Activated naive CD4-positive, alpha-beta T cell treated with anti-CD3 and anti-CD28 coated beads for 36 hours (primary cell): ENCODE results near the gene MLLT3. TPM values are rescaled to one million over a fixed set of nuclear protein-coding genes. Genes with fewer than 3 reads are reported as not detected.

Experiments
- CTCF ChIA-PET: fragments of 350-600 bp; sonication (Branson Sonifier 250); formaldehyde crosslinking; loops from one replicate; lab custom pipeline; 2021; ENCODE audit warnings: antibody characterized with exemption; lab: Charles Lee
- DNase-seq: peaks from one replicate; pipeline ENCODE4 v3.0.0-alpha.2; 2020
- H3K27ac Mint-ChIP-seq: one replicate; pipeline ENCODE4 v1.8.0; 2021; ENCODE audit warnings: mild to moderate bottlenecking, mixed read lengths
- H3K27me3 Mint-ChIP-seq: one replicate; pipeline ENCODE4 v1.8.0; 2021; ENCODE audit warnings: low read depth, mixed read lengths
- H3K36me3 Mint-ChIP-seq: one replicate; pipeline ENCODE4 v1.8.0; 2021; ENCODE audit warnings: low read depth, mixed read lengths
- H3K4me1 Mint-ChIP-seq: one replicate; pipeline ENCODE4 v1.8.0; 2021; ENCODE audit warnings: low read depth, mixed read lengths
- H3K4me3 Mint-ChIP-seq: one replicate; pipeline ENCODE4 v1.8.0; 2021; ENCODE audit warnings: mild to moderate bottlenecking, moderate library complexity, mixed read lengths
- H3K9me3 Mint-ChIP-seq: one replicate; pipeline ENCODE4 v1.8.0; 2021; ENCODE audit warnings: mixed read lengths
- intact Hi-C: fragments of 100-400 bp; cut with micrococcal nuclease; formaldehyde crosslinking; loops from one replicate; pipeline ENCODE4 v1.15.1; 2023
- total RNA-seq, 2 experiments: library from RNA; stranded (reverse); gene quantifications; one replicate each; pipeline ENCODE4 v1.2.3, GENCODE V29; 2021

Gene MLLT3
- total RNA-seq, 2 experiments from 2014 or later: 44.3 to 51.4 TPM

DNA sequence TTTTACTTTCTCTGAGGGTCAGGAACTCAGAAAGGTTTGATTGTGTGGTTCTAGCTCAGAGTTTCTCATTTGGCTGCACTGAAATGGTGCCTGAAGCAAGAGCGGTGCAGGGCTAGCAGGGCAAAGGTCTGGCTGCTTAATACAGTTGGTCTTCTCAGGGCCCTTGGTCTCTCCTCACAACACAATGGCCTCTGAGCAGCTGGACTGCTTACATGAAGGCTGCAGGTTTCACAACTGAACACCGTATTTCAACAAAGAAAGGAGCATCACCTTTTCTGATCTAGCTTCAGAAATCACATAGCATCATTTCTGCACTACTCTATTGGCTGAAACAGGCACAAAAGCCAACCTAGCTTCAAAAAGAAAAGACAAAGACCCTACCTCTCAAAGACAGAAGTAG lies 122.2 kb downstream of the MLLT3 start:
- no peak for DNase-seq
- Mint-ChIP-seq H3K4me3 (no peak overlapping the region), H3K27ac (no peak overlapping the region), H3K4me1 (peaks cover 56% of the 10 kb centered on the region), H3K36me3 (peaks cover 6% of the 10 kb centered on the region), H3K9me3 (no peaks in the 10 kb centered on the region), H3K27me3 (no peaks in the 10 kb centered on the region)
- CTCF ChIA-PET: interaction anchor here (0.5 to 1.2 kb wide), 4 partner anchors 10 to 27 kb away, joined by 3 to 4 read pairs (median 3); no protein-coding TSS in a partner anchor
- intact Hi-C loops: loop anchor here (10.0 kb wide), 1 partner anchor 535 kb away; the partner anchor contains the start of gene HACD4

DNA sequence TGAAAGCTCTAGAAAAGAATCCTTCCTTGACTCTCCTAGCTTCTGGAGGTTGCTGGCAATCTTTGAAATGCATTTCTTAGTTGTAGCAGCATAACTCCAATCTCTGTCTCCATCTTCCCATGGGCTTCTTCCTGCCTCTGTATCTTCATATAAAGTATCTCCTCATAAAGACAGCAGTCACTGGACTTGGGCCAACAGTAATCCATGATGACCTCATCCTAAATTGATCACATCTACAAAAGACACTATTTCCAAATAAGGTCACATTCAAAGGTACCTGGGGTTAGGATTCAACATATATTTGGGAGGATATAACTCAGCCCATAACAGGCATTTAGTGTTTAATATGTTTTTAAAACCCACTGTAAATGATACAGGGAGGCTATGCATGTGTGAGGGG lies 123.3 kb downstream of the MLLT3 start:
- no peak for DNase-seq
- peaks cover 6% of the 10 kb centered on the region for H3K36me3 Mint-ChIP-seq
- CTCF ChIA-PET: no interaction called here
- no peaks in the 10 kb centered on the region for H3K9me3 Mint-ChIP-seq
- intact Hi-C loops: no loop called here
- no peak overlapping the region for H3K27ac Mint-ChIP-seq
- H3K27me3 Mint-ChIP-seq: no peaks in the 10 kb centered on the region
- peaks cover 50% of the 10 kb centered on the region for H3K4me1 Mint-ChIP-seq
- H3K4me3 Mint-ChIP-seq: no peak overlapping the region

DNA sequence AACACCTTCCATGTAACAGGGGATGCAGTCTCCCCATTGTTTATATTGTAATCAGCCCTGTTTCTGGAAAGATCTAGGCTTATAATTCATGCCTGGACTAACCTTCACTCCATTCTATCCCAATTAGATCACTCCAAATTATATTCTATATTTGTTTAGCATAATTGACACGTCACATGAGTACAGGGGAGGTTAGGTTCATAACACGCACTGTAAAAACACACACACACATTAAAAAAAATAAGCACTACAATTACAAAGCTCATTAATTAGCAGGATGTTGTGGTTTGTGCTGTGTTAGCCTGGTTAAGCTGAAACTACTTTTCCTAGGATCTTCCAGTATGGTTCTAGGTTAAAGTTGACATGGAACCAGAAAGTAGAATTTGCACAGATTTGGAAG lies 126.0 kb downstream of the MLLT3 start:
- CTCF ChIA-PET: no interaction called here
- H3K36me3 Mint-ChIP-seq: peaks cover 6% of the 10 kb centered on the region
- H3K27me3 Mint-ChIP-seq: no peaks in the 10 kb centered on the region
- H3K27ac Mint-ChIP-seq: no peak overlapping the region
- intact Hi-C loops: no loop called here
- no peak for DNase-seq
- H3K4me1 Mint-ChIP-seq: peaks cover 52% of the 10 kb centered on the region
- H3K9me3 Mint-ChIP-seq: no peaks in the 10 kb centered on the region
- H3K4me3 Mint-ChIP-seq: no peak overlapping the region

DNA sequence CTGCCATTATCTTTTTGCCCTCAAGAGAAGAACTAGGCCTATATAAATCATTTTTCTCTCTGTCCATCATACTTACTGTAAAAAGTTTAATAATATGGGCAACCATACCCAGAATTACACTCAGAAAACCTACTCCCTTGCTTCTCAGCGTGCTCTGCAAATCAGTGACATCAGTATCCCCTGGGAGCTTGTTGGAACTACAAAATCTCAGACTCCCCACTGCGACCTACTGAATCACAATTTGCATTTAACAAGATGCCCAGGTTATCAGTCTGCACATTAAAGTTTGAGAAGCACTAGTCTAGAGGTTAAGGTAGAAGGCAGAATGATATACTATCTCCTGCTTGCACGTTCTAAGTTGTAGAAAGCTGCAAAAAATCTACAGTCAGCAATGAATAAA lies 127.2 kb downstream of the MLLT3 start:
- Mint-ChIP-seq H3K36me3 (peaks cover 6% of the 10 kb centered on the region), H3K4me1 (peaks cover 50% of the 10 kb centered on the region), H3K27ac (no peak overlapping the region), H3K9me3 (no peaks in the 10 kb centered on the region), H3K27me3 (no peaks in the 10 kb centered on the region), H3K4me3 (no peak overlapping the region)
- intact Hi-C loops: no loop called here
- DNase-seq: no peak
- CTCF ChIA-PET: no interaction called here

DNA sequence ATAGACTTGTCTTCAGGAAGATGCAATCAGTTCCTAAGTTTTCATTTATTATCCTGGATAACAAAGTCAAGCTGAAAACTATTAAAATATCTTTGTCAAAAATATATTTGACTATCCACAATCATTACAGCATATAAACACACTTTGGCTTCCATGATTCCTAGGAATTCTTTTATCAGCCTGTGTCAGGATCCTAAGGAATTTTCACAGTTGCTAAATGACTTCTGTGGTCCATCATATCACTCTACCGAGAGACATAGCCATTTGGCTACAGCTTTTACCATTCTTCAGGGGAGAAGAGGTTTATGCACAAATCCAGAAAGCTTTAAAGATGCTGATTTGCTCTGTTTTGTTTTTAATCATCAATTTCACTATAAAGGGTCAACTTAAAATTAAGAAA lies 128.3 kb downstream of the MLLT3 start:
- Mint-ChIP-seq H3K4me1 (peaks cover 54% of the 10 kb centered on the region), H3K4me3 (no peak overlapping the region), H3K9me3 (no peaks in the 10 kb centered on the region), H3K36me3 (peaks cover 6% of the 10 kb centered on the region), H3K27ac (no peak overlapping the region), H3K27me3 (no peaks in the 10 kb centered on the region)
- no peak for DNase-seq
- intact Hi-C loops: no loop called here
- CTCF ChIA-PET: interaction anchor here (0.7 kb wide), 1 partner anchor 70 kb away, joined by 3 read pairs; no protein-coding TSS in a partner anchor

GRCh38 chr9:20492772-20493171 lies 129.5 kb downstream of the MLLT3 start:
- no peaks in the 10 kb centered on the region for H3K27me3 Mint-ChIP-seq
- H3K9me3 Mint-ChIP-seq: no peaks in the 10 kb centered on the region
- DNase-seq: no peak
- intact Hi-C loops: no loop called here
- H3K4me1 Mint-ChIP-seq: peaks cover 58% of the 10 kb centered on the region
- H3K4me3 Mint-ChIP-seq: no peak overlapping the region
- H3K27ac Mint-ChIP-seq: no peak overlapping the region
- CTCF ChIA-PET: interaction anchor here (0.9 kb wide), 1 partner anchor 45 kb away, joined by 3 read pairs; no protein-coding TSS in a partner anchor
- H3K36me3 Mint-ChIP-seq: no peaks in the 10 kb centered on the region

DNA sequence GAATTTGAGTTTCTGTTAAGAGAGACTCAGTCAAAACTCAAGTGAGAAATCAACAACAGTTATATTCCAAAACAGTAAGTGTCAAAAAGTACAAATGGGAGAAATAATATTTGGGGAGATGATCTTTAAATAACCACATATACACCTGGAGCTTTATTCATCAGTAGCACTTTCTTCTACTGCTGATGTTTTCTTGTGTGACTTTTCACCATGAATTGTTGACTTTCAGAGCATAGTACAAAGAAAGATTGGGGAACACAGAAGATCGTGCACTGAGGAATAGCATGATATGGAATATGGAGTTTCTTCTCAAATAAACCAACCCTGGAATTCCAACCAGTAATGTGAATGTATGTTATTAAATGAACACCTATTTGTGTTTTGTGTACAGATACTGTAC lies 130.7 kb downstream of the MLLT3 start:
- Mint-ChIP-seq H3K4me3 (no peak overlapping the region), H3K36me3 (no peaks in the 10 kb centered on the region), H3K27ac (no peak overlapping the region), H3K9me3 (no peaks in the 10 kb centered on the region), H3K4me1 (peaks cover 60% of the 10 kb centered on the region), H3K27me3 (no peaks in the 10 kb centered on the region)
- intact Hi-C loops: no loop called here
- DNase-seq: no peak
- CTCF ChIA-PET: interaction anchor here (0.6 kb wide), 1 partner anchor 25 kb away, joined by 5 read pairs; no protein-coding TSS in a partner anchor

DNA sequence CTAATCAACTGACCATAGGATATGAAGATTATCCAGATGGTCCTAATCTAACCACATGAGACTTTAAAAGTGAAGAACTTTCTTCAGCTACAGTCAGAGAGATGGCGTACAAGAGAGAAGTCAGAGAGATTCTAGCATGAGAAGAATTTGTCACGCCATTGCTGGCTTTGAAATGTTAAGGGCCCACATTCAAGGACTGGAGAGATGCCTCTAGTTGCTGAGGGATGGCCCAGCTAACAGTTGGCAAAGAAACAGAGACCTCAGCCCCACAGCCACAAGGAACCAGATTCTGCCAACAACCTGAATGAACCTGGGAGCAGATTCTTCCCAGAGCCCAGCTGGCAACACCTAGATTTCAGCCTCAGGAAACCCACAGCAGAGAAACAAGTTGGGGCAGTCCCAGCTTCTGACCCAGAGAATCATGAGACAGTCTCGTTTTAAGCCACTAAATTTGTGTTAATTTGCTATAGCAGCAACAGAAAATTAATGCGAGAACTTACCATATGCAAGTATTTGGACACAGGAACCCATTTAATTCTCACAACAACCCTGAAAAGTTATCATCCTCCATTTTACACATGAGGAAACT lies 132.0 kb downstream of the MLLT3 start:
- DNase-seq: no peak
- no peaks in the 10 kb centered on the region for H3K9me3 Mint-ChIP-seq
- H3K36me3 Mint-ChIP-seq: no peaks in the 10 kb centered on the region
- no peak overlapping the region for H3K27ac Mint-ChIP-seq
- intact Hi-C loops: no loop called here
- CTCF ChIA-PET: interaction anchor here (0.5 to 1.2 kb wide), 3 partner anchors 10 to 63 kb away, joined by 3 read pairs; no protein-coding TSS in a partner anchor
- H3K27me3 Mint-ChIP-seq: no peaks in the 10 kb centered on the region
- peaks cover 58% of the 10 kb centered on the region for H3K4me1 Mint-ChIP-seq
- no peak overlapping the region for H3K4me3 Mint-ChIP-seq

DNA sequence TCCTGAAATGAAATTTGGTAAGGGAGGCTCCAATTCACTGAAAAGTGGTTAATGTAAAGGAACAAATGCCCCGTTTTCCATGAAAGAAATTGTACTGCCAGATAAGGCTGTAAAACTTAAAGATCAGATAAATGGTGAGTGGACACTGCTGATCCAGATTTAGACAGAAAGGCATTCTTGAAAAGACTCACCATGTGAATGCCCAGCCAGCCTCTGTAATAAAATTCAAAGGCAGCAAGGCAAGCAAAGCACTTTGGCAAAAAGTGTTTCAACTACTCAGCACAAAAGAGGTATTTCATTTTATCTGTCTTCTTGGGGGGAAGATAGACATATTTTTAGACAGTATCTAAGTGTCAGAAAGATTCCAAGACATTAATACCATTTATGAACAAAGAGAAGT lies 133.6 kb downstream of the MLLT3 start:
- H3K27ac Mint-ChIP-seq: no peak overlapping the region
- CTCF ChIA-PET: no interaction called here
- H3K36me3 Mint-ChIP-seq: no peaks in the 10 kb centered on the region
- H3K9me3 Mint-ChIP-seq: no peaks in the 10 kb centered on the region
- no peaks in the 10 kb centered on the region for H3K27me3 Mint-ChIP-seq
- no peak for DNase-seq
- H3K4me1 Mint-ChIP-seq: peaks cover 52% of the 10 kb centered on the region
- intact Hi-C loops: no loop called here
- no peak overlapping the region for H3K4me3 Mint-ChIP-seq

GRCh38 chr9:20486552-20486951 lies 135.7 kb downstream of the MLLT3 start:
- no peaks in the 10 kb centered on the region for H3K9me3 Mint-ChIP-seq
- CTCF ChIA-PET: no interaction called here
- intact Hi-C loops: no loop called here
- no peaks in the 10 kb centered on the region for H3K27me3 Mint-ChIP-seq
- peaks cover 52% of the 10 kb centered on the region for H3K4me1 Mint-ChIP-seq
- DNase-seq: no peak
- no peak overlapping the region for H3K4me3 Mint-ChIP-seq
- H3K27ac Mint-ChIP-seq: no peak overlapping the region
- peaks cover 2% of the 10 kb centered on the region for H3K36me3 Mint-ChIP-seq

DNA sequence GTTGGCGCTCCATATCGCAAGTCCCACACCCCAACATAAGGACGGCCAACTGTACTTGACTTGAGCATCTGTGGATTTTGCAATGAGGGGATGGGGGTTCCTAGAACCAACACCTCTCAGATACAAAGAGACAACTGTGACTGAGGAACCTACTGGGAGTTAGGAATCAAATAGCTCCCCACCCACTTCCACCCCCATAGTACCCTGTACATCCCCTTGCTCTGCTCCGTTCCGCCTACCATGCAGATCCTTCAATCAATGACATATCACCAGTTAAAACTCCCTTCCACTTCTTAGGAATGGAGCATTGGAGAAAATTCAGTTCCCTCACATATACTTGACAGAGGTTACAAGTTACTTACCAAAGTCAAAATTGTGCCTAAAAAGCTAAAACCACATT lies 140.9 kb downstream of the MLLT3 start:
- CTCF ChIA-PET: no interaction called here
- Mint-ChIP-seq H3K27me3 (no peaks in the 10 kb centered on the region), H3K36me3 (peaks cover 2% of the 10 kb centered on the region), H3K4me1 (peaks cover 55% of the 10 kb centered on the region), H3K4me3 (no peak overlapping the region), H3K9me3 (no peaks in the 10 kb centered on the region), H3K27ac (no peak overlapping the region)
- intact Hi-C loops: no loop called here
- DNase-seq: no peak

DNA sequence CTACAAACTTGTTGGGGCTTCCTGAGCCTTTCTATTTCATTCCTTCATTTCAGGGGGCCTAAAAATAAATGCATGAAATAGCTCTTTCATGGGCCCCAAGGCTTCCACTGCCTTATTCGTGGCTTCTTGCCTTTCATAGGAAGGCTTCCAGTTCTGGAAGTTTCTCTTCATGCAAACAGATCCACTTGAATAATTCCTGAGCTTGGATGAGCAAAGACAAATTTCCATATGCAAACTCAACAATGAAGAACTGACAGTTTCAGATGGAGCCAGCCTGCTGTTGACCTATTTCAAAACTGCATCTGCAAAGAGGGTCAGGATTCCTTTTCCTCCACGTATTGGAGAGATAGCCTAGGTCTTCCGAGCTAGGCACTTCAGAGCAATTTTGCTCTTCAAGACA lies 142.1 kb downstream of the MLLT3 start:
- intact Hi-C loops: loop anchor here (1.0 kb wide), 1 partner anchor 25 kb away; no protein-coding TSS in a partner anchor
- H3K4me1 Mint-ChIP-seq: peaks cover 55% of the 10 kb centered on the region
- peaks cover 2% of the 10 kb centered on the region for H3K36me3 Mint-ChIP-seq
- DNase-seq: no peak
- H3K27me3 Mint-ChIP-seq: no peaks in the 10 kb centered on the region
- no peak overlapping the region for H3K27ac Mint-ChIP-seq
- no peaks in the 10 kb centered on the region for H3K9me3 Mint-ChIP-seq
- H3K4me3 Mint-ChIP-seq: no peak overlapping the region
- CTCF ChIA-PET: no interaction called here

DNA sequence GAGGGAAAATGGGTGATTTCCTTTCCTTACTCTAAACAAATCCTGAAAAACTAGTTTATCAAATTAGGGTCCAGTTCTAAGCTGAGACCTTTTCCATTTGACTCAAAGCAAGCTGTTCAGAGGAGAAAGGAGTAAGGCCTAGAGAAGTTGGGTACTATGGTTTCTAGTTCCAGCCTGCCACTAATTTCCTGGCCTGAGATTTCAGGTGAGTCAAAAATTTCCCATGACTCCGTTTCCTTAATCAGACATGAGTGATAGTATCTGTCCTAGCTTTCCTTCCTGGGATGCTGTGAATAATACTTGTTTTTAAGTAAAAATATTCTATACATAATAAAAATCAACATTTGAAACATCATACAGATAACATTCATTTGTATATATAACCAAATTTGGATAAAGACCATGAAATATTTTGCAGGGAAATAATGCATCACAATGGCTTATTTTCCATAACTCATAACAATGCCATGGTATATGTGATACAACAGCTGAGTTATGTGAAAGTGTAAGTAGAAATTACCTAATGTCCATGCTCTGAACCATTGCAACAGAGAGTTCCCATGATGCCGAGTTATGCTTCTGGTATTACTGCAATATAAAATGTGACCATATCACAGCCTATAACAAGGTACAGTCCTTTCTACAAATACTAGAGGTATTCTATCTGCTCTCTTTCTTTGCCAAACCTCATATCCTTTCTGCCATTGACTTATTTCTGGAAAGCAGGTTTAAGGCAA lies 142.7 kb downstream of the MLLT3 start:
- no peak for DNase-seq
- Mint-ChIP-seq H3K4me1 (peaks cover 57% of the 10 kb centered on the region), H3K36me3 (peaks cover 2% of the 10 kb centered on the region), H3K27ac (no peak overlapping the region), H3K4me3 (no peak overlapping the region), H3K9me3 (no peaks in the 10 kb centered on the region), H3K27me3 (no peaks in the 10 kb centered on the region)
- CTCF ChIA-PET: no interaction called here
- intact Hi-C loops: loop anchor here (1.0 kb wide), 1 partner anchor 26 kb away; no protein-coding TSS in a partner anchor
